ENCODE results near the gene AMH.

DNA sequence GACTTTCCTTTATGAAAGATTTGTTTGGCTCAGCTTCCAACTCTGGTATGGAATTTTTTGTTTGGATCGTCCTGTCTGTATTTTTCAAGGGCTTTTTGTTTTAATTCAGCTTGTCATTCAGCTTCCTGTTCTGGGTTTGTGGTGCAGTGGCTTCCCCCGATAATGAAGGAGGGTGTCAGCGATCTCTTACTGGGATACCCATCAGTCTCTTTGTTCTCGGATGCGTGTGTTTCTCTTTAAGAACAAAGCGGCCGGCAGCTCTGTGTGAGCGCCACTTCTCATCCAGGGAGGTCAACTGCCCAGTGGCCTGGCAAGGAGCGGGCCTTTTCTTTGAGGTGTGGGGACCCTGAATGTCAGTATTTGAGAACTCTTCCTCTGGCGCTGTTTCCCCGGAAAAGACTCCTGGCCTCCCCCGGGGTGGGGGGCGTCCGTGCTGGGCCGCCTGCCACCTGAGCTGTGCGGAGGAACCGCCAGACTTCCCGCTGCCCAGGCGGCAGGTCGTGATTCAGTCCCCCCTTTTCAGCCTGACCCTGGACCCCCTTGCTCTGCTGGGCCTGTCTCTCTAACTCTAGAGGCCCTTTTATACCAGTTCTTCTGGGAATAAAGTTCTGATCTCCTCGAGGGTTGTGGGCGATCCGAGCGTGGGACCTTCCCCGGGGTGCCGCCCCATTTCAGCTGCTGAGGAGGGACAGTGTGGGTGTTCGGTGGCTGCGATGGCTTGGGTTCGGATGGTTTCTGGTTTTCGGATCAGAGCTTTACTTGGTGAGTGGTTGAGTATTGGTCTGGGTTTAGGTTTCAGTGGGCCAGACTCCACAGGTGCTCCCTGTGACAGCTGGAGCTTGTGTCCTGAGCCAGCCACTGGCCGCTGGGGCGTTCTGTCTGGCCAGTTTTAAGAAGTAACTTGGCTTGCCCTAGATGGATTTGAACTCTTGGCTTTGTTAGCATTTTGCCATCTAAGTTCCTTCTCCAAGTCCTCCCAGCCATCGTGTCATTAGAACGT lies 9.1 kb upstream of the AMH start:
- TF ChIP-seq CREB1 (CRISPR knock-in tag; IDR thresholded peaks at IDR 0.05; ENCODE audit: low read depth) (no peak), EZH2 (IDR thresholded peaks at IDR 0.05; ENCODE audit: low read depth, unreplicated experiment) (no peak), POLR2AphosphoS5 (IDR thresholded peaks at IDR 0.05; ENCODE audit: low read depth) (no peak), JUNB (IDR thresholded peaks at IDR 0.05; ENCODE audit: unreplicated experiment) (no peak), ZNF114 (CRISPR knock-in tag; IDR thresholded peaks at IDR 0.05) (no peak)
- TF ChIP-seq, protein P1, sequence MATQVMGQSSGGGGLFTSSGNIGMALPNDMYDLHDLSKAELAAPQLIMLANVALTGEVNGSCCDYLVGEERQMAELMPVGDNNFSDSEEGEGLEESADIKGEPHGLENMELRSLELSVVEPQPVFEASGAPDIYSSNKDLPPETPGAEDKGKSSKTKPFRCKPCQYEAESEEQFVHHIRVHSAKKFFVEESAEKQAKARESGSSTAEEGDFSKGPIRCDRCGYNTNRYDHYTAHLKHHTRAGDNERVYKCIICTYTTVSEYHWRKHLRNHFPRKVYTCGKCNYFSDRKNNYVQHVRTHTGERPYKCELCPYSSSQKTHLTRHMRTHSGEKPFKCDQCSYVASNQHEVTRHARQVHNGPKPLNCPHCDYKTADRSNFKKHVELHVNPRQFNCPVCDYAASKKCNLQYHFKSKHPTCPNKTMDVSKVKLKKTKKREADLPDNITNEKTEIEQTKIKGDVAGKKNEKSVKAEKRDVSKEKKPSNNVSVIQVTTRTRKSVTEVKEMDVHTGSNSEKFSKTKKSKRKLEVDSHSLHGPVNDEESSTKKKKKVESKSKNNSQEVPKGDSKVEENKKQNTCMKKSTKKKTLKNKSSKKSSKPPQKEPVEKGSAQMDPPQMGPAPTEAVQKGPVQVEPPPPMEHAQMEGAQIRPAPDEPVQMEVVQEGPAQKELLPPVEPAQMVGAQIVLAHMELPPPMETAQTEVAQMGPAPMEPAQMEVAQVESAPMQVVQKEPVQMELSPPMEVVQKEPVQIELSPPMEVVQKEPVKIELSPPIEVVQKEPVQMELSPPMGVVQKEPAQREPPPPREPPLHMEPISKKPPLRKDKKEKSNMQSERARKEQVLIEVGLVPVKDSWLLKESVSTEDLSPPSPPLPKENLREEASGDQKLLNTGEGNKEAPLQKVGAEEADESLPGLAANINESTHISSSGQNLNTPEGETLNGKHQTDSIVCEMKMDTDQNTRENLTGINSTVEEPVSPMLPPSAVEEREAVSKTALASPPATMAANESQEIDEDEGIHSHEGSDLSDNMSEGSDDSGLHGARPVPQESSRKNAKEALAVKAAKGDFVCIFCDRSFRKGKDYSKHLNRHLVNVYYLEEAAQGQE (IDR thresholded peaks at IDR 0.05; ENCODE audit: unreplicated experiment): no peak
- TF ChIP-seq, protein P2, sequence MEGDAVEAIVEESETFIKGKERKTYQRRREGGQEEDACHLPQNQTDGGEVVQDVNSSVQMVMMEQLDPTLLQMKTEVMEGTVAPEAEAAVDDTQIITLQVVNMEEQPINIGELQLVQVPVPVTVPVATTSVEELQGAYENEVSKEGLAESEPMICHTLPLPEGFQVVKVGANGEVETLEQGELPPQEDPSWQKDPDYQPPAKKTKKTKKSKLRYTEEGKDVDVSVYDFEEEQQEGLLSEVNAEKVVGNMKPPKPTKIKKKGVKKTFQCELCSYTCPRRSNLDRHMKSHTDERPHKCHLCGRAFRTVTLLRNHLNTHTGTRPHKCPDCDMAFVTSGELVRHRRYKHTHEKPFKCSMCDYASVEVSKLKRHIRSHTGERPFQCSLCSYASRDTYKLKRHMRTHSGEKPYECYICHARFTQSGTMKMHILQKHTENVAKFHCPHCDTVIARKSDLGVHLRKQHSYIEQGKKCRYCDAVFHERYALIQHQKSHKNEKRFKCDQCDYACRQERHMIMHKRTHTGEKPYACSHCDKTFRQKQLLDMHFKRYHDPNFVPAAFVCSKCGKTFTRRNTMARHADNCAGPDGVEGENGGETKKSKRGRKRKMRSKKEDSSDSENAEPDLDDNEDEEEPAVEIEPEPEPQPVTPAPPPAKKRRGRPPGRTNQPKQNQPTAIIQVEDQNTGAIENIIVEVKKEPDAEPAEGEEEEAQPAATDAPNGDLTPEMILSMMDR (conservative IDR thresholded peaks at IDR 0.05; ENCODE audit: low read depth in 2 of 2): no peak

All from GM23338 (cell line).